Body of pancreas (tissue), 4 donors: ENCODE results near the gene FNDC3B.

Experiments
- CTCF ChIP-seq, 7 experiments: fragments of 450-650 bp in 4 of 7; fragments of 200-600 bp in 3 of 7; sonication (generic) in 3 of 7; IDR thresholded peaks; one replicate each; pipeline ENCODE4 v1.5.1; 2016 to 2019; ENCODE audit warnings: antibody characterized with exemption in 7 of 7
- POLR2A ChIP-seq, 3 donors: fragments of 450-650 bp; IDR thresholded peaks; one replicate each; pipeline ENCODE4 v1.6.1; 2016; ENCODE audit warnings: antibody characterized with exemption in 3 of 3, mild to moderate bottlenecking in 2 of 3

GRCh38 chr3:172330413-172330812, 291.0 kb downstream of the FNDC3B start:
- no peak for TF ChIP-seq CTCF (IDR thresholded peaks at IDR 0.05)
- no peak for TF ChIP-seq POLR2A (IDR thresholded peaks at IDR 0.05)
